Glomerular visceral epithelial cell (primary cell): ENCODE measurements around the gene FCRL5.
"Not testable (repeated sequence)": the region's sequence is repeated elsewhere in the genome, so short reads cannot be mapped to it uniquely, and the experiment has no call there.

ENCODE experiments used
- DNase-seq: peaks from one replicate; pipeline ENCODE4 v3.0.0-alpha.2; 2016; ENCODE audit errors: extremely low spot score

FCRL5 gene

DNA sequence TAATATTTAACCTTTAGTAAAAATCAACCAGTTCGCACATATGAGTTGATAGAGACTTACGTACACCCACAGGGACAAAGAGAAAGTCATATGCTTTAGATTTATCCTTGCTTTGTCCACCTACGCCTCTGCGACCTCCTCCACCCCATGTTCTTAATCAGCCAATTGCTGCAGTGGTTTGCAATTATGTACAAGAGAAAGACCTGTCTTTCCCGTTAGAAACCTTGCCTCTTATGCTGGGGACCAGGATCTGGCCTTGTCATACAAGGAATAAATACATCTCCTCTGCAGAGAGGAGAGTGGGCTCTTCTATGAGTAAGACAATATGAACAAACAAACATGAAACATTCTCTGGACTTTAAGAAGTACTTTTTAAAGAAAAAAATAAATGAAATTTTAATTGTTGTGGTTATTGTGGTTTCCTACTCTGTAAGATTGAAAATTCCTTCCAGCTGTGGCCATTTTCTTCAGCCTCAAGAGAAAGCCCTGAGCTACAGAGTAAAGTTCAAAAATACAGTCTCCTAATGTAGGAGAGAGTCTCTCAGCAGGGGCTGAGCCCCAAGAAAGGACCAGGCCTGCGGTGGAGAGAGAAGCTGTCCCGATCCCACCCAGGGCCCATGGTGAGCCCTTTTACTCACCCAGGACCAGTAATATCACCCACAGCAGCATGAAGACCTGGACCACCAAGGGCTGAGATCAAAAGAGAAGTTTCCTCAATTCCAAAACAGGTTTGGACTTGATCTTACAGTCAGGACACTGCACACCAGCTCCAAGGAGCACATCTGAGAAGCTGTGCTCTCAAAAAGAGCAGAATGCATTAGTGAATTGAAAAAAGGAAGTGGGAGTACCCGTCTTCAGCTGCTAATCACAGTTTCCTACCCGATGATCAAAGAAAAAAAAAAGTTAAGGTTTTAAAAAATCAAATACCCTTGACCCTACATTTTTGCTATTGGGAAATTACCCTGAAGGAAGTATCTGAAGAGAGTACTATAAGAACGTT, at the start of gene FCRL5:
Gene FCRL5 (minus strand): TSS at position 822 of the 1,000 bp plus-strand sequence. CDS start 153 bp downstream, at position 669.
- no peak for DNase-seq

DNA sequence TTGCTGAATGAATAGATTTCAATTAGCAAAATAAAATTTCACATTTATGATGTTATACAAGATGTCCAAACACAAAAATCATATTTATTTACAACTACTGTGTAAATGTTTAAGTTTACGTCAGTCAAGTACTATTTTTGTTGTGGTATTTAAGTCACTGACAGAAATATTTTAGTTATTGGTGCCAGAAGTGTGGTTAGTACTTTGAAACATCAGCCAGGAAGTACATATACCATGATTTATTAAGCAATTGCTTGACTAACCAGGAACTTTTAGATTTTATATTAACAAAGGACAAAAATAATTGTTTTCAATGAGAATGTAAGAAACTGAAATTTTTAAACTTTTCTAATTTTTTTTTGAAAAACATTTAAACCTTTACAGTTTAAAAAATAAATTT, 47.9 kb upstream of the FCRL5 start:
- no peak for DNase-seq

DNA sequence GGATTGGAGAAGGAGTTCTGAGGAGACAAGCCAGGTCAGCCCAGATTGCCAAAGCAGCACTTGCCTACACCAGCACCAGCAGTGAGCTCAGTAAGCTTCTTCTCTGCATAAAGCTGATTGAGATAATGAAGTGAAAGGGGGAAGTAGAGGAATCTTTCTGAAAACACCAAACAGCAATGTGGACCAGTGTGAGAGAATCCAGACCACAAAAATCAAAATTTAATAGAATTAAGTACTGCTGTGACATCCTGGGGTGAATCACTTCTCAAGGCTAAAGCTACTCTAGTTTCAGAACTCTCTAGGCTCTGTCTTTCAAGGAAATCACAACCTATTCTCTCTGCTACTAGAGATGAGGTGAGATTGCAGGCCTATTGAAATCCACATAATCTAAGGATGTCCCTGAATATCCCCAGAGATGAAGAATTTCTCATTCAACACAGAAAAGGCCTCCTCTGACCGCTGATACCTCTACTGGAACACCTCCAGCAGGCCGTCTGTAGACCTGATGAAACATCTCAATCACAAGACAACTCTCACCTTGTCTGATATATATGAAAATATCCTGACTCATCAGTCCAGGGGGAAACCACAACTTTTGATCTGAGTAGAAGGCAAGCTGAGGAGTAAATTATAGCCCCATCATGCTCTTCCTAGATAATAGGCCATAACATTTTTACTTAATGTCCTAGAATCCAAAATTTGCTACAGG, 45.8 kb upstream of the FCRL5 start, which contains the start of gene FCRL4:
Gene FCRL4 (minus strand): TSS at position 127 of the 709 bp plus-strand sequence. CDS start 141 bp downstream, outside the sequence.
- no peak for DNase-seq

DNA sequence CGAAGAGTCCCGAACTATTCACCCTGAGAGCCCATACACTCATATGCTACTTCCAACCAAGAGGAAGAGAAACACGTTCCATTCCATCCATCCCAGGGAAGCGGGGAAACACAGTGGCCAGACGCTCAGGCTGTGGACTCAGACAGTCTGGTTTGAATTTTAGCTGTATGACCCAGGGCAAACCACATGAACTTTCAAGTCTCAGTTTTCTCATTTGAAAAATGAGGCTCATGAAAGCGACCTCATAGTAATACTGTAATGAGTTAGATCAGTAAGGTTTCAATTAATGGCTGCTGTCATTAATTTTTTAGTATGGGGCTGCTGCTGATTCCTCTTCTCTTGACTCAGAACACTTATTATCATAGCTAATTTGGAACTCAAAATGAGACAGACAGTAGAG, 44.1 kb upstream of the FCRL5 start:
- DNase-seq: no peak

DNA sequence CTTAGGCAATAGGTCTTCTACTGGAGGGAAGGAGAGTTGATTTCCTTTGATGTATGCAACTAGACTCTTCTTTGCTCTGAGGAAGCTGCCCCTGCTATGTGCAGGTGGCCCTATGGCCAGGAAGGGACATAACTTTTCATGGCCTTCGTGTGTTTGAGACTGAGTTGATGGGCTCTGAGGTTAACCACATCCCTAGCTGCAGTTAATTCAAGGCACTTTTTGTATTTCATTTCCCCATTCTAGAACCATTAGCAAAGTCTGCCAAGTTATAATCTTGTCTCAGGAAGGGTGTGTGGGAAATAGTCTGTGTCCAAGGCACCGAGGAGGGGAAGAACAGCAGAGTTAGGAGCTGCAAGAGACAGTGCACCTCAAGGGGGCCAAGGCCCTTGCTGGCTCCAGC, 43.0 kb upstream of the FCRL5 start:
- DNase-seq: no peak

DNA sequence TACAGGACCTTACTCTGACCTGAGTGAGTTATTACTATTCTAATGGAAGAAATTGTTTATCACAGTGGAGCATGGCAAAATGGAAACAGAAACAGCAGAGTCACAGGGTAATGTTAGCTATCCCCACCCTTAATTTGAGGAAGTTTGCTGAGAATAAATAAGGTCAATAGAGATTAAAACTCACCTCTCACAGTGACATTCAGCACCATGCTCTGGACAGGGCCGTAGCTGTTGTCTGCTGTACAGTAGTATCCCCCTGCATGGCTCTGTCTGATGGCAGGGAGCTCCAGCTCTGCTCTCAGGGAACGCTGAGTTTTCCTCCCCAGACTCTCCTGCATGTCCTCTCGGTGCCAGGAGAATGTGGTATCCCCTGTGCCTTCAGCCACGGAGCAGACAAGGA, 33.7 kb upstream of the FCRL5 start:
- no peak for DNase-seq

DNA sequence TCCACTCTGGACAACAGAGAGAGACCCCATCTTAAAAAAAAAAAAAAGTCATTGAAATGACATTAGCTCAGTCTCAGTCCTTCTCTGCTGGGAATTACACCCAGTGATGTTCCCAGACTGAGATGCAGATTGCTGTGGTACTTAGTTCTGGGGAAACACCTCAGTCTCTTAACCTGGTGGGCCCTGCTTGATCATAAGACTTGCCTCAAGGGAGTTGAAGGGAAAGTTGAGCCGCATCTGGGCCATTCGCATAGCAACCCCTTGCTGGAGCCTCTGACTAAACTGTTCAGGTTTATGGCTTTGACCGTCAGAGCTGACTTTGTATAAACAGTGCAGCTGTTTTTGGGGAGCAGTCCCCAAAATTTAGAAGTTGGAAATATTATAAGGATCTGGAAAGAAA, 32.2 kb upstream of the FCRL5 start:
- no peak for DNase-seq

DNA sequence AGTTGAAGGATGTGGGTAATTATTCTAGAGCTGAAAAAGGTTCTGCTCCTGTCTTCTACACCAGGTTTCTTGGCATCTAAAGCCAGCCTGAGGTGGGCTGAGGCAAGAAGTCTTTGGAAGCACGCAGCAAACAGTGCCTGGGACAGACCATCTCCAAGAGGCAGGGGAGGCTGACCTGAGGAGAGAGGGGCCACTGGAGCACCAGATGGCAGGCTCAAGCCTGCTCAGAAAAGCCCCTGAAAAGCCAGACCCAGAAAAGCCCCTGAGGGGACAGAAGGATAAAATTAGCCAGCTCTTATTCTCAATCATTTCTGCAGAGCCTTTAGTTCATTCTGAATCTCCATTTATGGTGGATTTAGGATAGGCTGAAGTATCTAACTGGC, 28.5 kb upstream of the FCRL5 start:
- no peak for DNase-seq

DNA sequence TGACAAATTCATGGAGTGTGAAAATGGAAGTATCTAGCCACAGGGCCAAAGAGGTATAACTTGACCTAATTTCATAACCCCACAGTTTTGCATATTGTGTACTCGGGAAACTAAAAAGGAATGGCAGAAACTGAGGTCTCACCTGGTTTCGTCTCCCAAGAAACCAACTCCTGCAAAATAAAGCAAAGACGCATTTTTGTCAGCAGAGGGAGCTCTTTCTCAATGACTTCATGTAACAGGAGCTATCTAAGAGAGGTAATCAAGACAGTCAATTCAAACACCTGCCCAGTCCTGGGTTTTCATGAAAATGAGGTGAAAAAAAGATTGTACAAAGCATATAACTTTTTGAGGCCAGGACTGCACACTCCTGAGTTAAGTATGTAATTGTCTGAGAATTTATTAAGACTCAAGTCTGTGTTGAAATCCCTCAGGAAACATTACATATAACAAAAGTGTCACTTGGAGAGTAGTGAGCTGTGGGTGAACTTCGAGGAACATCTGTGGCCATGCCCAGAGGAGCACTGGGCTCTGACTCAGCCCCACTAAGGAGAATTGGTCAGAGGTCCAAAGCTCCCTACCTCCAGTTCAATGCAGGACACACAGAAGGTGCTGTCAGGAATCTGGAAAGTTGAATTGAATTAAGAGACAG, 28.0 kb upstream of the FCRL5 start:
- DNase-seq: peak; percentile 57

DNA sequence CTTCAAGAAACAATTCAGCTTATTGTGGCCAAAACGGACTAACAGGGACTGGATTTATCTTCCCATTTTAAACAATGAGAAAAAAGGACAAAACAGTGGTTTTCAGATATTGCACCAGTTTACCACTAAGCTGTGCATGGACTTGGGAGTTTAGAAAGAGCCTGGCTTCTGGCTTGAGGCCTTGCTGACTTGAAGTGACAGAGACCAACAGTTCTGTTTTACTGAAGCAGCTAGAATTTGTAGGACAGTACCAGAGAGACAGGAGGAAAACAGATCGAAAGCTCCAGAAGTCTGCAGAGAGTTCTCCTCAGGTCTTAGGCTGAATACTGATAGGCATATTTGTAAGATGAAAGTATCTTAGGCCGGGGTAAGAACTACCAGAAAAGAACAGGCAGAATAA, 25.1 kb upstream of the FCRL5 start:
- no peak for DNase-seq

DNA sequence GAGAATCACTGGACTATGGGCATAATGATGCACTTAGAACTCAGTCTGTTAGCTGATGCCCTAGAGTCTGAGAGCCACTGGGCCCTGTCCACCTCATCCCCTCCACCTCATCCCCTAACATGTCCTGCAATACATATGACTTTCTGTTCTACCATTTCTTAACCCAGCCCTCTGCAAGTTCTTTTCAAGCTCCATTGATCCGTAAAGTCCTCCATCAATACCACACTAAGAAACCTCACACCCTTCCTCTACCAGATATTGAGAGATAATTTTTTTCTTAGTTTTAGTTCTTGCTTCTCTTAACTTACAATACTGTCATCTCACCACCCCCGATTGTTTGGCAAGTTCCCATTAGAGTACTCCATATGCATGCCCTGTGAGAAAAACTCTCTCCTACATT, 23.4 kb upstream of the FCRL5 start:
- no peak for DNase-seq

DNA sequence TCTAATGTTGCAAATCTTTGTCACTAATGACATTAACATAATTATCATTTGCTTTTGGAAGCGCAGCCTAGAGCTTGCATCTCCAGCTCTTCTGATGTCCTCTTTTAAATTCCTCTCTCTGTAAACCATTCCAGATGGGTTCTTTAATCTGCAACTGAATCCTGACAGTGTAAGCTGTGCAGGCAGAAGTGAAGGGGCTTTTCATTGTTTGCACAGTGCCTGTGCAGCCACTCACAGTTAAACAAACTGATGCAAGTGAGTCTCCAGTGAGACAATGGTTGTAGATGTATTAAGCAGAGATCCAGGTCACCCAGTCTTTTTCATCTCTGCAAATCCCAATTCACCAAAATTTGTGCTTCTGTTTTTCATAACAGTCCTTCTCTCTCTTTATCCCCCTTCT, 22.5 kb upstream of the FCRL5 start:
- DNase-seq: no peak

DNA sequence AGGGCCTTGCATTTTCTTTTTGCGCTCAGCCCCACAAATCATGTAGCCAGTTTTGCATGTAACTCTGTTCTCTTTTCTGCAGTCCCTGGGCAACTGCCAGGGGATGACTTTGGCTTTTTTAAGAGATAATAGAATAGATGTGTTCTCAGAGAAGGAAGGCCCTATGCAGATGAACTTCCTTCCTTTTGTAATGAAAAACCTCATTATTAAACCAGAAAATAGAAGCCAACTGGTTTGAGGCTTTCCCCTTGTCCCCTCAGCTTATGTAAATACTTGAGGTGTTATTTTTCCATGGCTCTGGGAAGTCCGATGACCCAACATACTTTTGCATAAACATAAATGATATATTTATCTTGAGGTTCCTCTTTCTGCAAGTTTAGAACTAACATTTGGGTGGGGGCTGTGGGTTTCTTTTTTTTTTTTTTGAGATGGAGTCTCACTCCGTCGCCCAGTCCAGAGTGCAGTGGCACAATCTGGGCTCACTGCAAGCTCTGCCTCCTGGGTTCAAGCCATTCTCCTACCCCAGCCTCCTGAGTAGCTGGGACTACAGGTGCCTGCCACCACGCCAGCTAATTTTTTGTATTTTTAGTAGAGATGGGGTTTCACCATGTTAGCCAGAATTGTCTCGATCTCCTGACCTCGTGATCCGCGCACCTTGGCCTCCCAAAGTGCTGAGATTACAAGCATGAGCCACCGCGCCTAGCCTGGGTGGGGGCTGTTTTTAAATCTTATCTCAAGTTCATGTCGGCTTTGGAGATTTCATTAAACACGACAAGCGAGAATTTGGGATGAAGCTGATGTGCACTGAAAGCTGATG, 14.4 kb upstream of the FCRL5 start:
- DNase-seq: no peak

DNA sequence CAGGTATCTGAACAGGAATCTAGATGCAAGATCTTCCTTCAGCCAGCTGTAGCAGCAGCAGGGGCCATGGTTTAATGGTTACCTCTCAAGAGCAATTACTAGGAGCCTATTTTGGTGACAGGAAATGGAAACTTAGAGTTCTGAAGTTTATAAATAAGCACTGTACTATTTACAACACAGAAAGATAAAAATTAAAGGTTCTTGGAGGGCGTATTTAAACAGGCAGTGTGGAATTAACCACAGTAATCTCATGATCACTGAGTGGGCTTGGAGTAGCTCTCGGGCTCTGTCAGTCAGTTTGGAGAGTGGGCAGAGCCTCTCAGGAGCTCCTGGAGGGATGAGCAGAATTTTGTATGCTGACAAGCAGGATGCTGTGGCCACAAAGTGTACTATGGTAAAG, 10.2 kb upstream of the FCRL5 start:
- DNase-seq: no peak

DNA sequence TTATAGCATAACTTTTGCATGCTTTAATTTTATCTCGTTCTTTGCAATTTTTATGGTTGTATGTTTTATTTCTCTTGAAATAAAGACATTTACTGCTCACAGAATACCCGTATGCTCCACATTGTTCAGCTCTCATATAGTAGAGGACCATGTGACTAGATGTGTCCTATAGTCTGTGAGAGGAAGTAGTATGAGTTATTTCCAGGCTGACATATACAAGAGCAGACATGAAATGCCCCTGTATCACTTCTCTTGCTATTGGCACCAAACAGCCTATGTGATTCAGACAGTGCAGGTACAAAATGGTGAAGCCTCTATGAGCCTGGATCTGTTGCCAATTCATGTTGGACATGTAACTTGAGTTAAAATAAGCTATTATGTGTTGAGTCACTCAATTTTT, 5.8 kb upstream of the FCRL5 start:
- no peak for DNase-seq

DNA sequence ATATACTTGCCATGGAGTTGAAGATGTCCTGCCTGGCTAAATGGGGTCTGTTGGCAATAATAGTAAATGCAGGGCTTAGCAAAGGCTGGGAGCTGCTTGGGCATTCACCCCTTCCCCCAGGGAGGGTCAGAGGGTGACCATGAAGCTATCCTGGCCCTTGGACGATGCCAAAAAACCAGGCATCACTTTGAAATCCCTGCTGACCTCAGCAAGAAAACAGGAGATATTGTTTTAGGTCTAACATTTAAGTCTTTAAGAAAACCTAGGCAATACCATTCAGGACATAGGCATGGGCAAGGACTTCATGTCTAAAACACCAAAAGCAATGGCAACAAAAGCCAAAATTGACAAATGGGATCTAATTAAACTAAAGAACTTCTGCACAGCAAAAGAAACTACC, 4.2 kb downstream of the FCRL5 start:
- not testable (repeated sequence) for DNase-seq

DNA sequence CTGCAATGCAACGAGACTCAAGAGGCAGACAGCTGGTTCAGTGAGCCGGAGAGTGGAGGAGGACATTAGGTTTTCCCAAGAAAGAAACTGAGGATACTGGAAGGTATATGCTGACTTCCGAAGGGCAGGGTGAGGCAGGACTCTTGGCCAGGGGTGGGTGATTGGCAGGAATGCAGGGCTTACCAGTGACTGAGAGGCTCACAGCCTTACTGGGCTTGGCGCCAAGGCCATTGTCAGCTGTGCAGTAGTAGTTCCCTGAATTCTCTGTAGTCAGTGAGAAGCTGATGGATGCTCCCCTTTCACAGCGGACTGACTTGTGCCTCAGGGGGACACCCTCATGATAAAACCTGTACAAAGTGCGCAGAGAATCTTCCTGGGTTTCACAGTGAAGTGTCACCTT, 9.6 kb downstream of the FCRL5 start:
- DNase-seq: peak; percentile 40

DNA sequence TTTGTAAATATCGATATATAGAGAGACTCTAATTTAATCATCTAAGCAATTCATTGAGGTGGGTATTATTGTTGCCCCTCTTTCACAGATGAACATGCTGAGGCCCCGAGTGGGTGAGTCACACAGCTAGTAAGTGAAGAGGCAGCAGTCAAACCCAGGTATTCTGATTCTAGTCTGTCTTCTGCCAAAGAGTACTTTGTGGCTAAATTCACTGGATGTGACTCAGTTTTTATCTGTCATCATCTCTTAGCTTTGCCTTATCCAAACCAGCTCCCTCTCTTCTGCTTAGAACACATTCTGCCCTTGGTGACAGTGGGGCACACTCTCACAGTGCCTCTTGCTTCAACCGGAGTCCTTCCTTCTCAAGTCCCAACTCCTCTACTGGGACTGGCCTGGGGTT, 11.5 kb downstream of the FCRL5 start:
- no peak for DNase-seq

DNA sequence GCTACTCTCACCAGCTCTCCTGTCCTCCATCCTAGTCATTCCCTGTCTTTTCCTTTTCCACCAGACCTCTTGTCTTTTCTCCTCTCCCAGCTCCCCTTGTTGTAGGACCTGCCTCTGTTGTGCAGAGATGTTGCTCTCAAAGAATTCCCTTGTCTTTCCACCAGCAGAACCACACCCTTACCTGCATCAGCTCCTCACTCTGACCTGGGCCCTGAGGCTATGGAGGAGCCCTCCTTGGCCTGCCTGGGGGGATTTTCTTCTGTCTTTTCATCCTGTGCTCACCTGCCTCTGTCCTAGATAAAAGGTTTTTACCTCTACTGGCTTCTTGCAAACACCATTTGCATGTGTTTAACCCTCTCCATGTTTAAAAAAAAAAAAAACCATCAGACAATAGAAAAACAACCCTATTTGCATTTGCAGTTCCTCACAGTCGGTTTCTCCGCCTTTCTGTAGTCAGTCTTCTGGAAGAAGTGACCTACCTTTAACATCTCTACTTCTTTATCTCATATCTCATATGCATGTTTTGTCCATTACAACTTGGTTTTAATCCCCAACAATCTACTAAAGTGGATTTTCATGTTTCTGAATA, 12.1 kb downstream of the FCRL5 start:
- DNase-seq: no peak

DNA sequence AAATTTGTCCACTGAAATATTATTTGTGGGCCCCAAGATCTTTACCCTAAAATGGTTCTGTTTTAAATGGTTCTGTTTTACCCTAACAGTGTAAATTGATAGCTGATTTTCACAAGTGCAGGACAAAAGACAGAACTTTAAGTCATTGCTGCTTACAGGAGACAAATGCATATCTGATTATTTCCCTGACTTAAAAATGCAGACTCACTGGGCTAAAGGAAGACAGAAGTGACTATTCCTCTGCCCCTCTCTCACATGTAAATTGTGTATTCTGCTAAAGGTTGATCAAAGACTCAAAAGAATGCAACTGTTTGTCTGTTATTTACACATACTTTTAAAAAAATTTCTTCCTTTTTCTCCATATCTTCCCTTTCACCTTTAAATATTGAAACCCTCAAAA, 12.7 kb downstream of the FCRL5 start:
- DNase-seq: no peak

DNA sequence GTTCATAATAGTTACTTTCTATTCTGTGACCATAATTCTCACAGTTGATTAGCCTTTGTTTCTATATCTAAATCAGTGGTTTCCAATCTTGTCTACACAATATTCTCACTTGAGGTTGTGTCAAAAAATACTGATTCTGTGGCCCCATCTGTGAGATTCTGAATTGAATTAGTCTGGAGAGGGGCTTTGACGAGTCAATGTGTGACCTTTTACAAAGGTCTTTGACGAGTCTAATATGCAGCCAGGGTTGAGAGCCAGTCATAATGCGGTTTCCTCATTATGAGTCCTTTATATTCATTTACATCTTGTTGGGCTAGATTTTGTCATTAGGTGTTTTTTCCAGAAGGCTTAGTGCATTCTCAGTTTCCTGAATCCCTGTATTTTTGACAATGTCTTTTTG, 19.7 kb downstream of the FCRL5 start:
- DNase-seq: no peak
